Activated naive CD8-positive, alpha-beta T cell treated with anti-CD3 and anti-CD28 coated beads for 36 hours (primary cell): Measurements from ENCODE around the gene GAGE10. TPM values are rescaled to one million over a fixed set of nuclear protein-coding genes. Genes with fewer than 3 reads are reported as not detected.

Experiments used
- DNase-seq: peaks from one replicate; pipeline ENCODE4 v3.0.0; 2021
- H3K27ac Mint-ChIP-seq: one replicate; pipeline ENCODE4 v1.8.0; 2022; ENCODE audit warnings: mild to moderate bottlenecking, moderate library complexity, mixed read lengths
- H3K27me3 Mint-ChIP-seq: one replicate; pipeline ENCODE4 v1.8.0; 2022; ENCODE audit warnings: mild to moderate bottlenecking, mixed read lengths
- H3K36me3 Mint-ChIP-seq: one replicate; pipeline ENCODE4 v1.8.0; 2021; ENCODE audit warnings: mild to moderate bottlenecking, mixed read lengths
- H3K4me1 Mint-ChIP-seq: one replicate; pipeline ENCODE4 v1.8.0; 2021; ENCODE audit warnings: mixed read lengths
- H3K4me3 Mint-ChIP-seq: one replicate; pipeline ENCODE4 v1.8.0; 2022; ENCODE audit warnings: mild to moderate bottlenecking, moderate library complexity, mixed read lengths
- H3K9me3 Mint-ChIP-seq: one replicate; pipeline ENCODE4 v1.8.0; 2022; ENCODE audit warnings: mixed read lengths
- total RNA-seq, 2 experiments: library from RNA; stranded (reverse); gene quantifications; one replicate each; pipeline ENCODE4 v1.2.3, GENCODE V29; 2021

The GAGE10 gene
- total RNA-seq, 2 experiments from 2014 or later, result not detected

GRCh38 chrX:49269767-49270248, 33.6 kb upstream of the GAGE10 start, which contains the start of gene PPP1R3F:
Gene PPP1R3F (plus strand): TSS chrX:49269793. CDS start chrX:49269870, 77 bp downstream.
- Mint-ChIP-seq H3K4me1 (peaks cover 46% of the 10 kb centered on the region), H3K27ac (peak within 1 kb of the TSS; percentile 100), H3K9me3 (no peaks in the 10 kb centered on the region), H3K27me3 (peaks cover 4% of the 10 kb centered on the region), H3K4me3 (peak within 1 kb of the TSS; percentile 97), H3K36me3 (peaks cover 17% of the 10 kb centered on the region)
- no peak for DNase-seq

GRCh38 chrX:49270249-49270921, 33.1 kb upstream of the GAGE10 start:
- Mint-ChIP-seq H3K4me3 (peak overlapping the region; percentile 69), H3K27me3 (peaks cover 4% of the 10 kb centered on the region), H3K4me1 (peaks cover 47% of the 10 kb centered on the region), H3K9me3 (no peaks in the 10 kb centered on the region), H3K27ac (peak overlapping the region; percentile 88), H3K36me3 (peaks cover 22% of the 10 kb centered on the region)
- DNase-seq, result no peak

GRCh38 chrX:49271341-49271740, 32.1 kb upstream of the GAGE10 start:
- no peak for DNase-seq
- Mint-ChIP-seq H3K4me1 (peaks cover 51% of the 10 kb centered on the region), H3K36me3 (peaks cover 24% of the 10 kb centered on the region), H3K27me3 (peaks cover 4% of the 10 kb centered on the region), H3K27ac (peak overlapping the region; percentile 88), H3K4me3 (peak overlapping the region; percentile 69), H3K9me3 (no peaks in the 10 kb centered on the region)

- Mint-ChIP-seq H3K27me3 (peaks cover 4% of the 10 kb centered on the region), H3K27ac (peak overlapping the region; percentile 88), H3K9me3 (no peaks in the 10 kb centered on the region), H3K36me3 (peaks cover 26% of the 10 kb centered on the region), H3K4me3 (peak overlapping the region; percentile 67), H3K4me1 (peaks cover 58% of the 10 kb centered on the region)
- DNase-seq, result no peak
Observed at GRCh38 chrX:49272421-49272820, 31.0 kb upstream of the GAGE10 start.

- Mint-ChIP-seq H3K27ac (peak overlapping the region; percentile 88), H3K4me1 (peaks cover 60% of the 10 kb centered on the region), H3K36me3 (peaks cover 26% of the 10 kb centered on the region), H3K9me3 (no peaks in the 10 kb centered on the region), H3K27me3 (peaks cover 4% of the 10 kb centered on the region), H3K4me3 (peak overlapping the region; percentile 67)
- DNase-seq, result peak; percentile 53
Observed at GRCh38 chrX:49273181-49273727, 30.2 kb upstream of the GAGE10 start.

- H3K27ac Mint-ChIP-seq, result peak overlapping the region; percentile 87
- H3K4me1 Mint-ChIP-seq, result peaks cover 71% of the 10 kb centered on the region
Observed at GRCh38 chrX:49276207-49276606, 27.2 kb upstream of the GAGE10 start.

GRCh38 chrX:49276671-49277534, 26.5 kb upstream of the GAGE10 start:
- Mint-ChIP-seq H3K4me3 (no peak overlapping the region), H3K27ac (peak overlapping the region; percentile 87), H3K4me1 (peaks cover 69% of the 10 kb centered on the region), H3K27me3 (no peaks in the 10 kb centered on the region), H3K9me3 (no peaks in the 10 kb centered on the region), H3K36me3 (peaks cover 15% of the 10 kb centered on the region)
- DNase-seq, result peak; percentile 40

More at GRCh38 chrX:49276207-49276606, 27.2 kb upstream of the GAGE10 start:
- H3K4me3 Mint-ChIP-seq, result no peak overlapping the region
- H3K9me3 Mint-ChIP-seq, result no peaks in the 10 kb centered on the region
- H3K27me3 Mint-ChIP-seq, result no peaks in the 10 kb centered on the region
- peaks cover 20% of the 10 kb centered on the region for H3K36me3 Mint-ChIP-seq
- DNase-seq, result no peak

- Mint-ChIP-seq H3K36me3 (peaks cover 15% of the 10 kb centered on the region), H3K4me1 (peaks cover 74% of the 10 kb centered on the region), H3K27ac (peak overlapping the region; percentile 87), H3K9me3 (no peaks in the 10 kb centered on the region), H3K4me3 (peak overlapping the region; percentile 9), H3K27me3 (no peaks in the 10 kb centered on the region)
- DNase-seq, result no peak
Observed at GRCh38 chrX:49277535-49277830, 26.0 kb upstream of the GAGE10 start.

GRCh38 chrX:49278081-49278480, 25.4 kb upstream of the GAGE10 start:
- peaks cover 15% of the 10 kb centered on the region for H3K36me3 Mint-ChIP-seq
- no peaks in the 10 kb centered on the region for H3K9me3 Mint-ChIP-seq
- H3K27ac Mint-ChIP-seq, result peak overlapping the region; percentile 87
- H3K27me3 Mint-ChIP-seq, result no peaks in the 10 kb centered on the region
- no peak for DNase-seq
- peaks cover 72% of the 10 kb centered on the region for H3K4me1 Mint-ChIP-seq
- H3K4me3 Mint-ChIP-seq, result peak overlapping the region; percentile 9

GRCh38 chrX:49282647-49283011, 20.8 kb upstream of the GAGE10 start:
- Mint-ChIP-seq H3K27ac (no peak overlapping the region), H3K36me3 (no peaks in the 10 kb centered on the region), H3K27me3 (no peaks in the 10 kb centered on the region)

GRCh38 chrX:49284212-49284611, 19.2 kb upstream of the GAGE10 start:
- H3K27me3 Mint-ChIP-seq, result no peaks in the 10 kb centered on the region
- no peaks in the 10 kb centered on the region for H3K36me3 Mint-ChIP-seq
- no peaks in the 10 kb centered on the region for H3K9me3 Mint-ChIP-seq
- no peak overlapping the region for H3K27ac Mint-ChIP-seq
- no peak for DNase-seq
- peaks cover 39% of the 10 kb centered on the region for H3K4me1 Mint-ChIP-seq
- no peak overlapping the region for H3K4me3 Mint-ChIP-seq

More at GRCh38 chrX:49282647-49283011, 20.8 kb upstream of the GAGE10 start:
- no peak overlapping the region for H3K4me3 Mint-ChIP-seq
- H3K4me1 Mint-ChIP-seq, result peaks cover 39% of the 10 kb centered on the region
- no peaks in the 10 kb centered on the region for H3K9me3 Mint-ChIP-seq
- no peak for DNase-seq

GRCh38 chrX:49286136-49286535, 17.3 kb upstream of the GAGE10 start:
- no peaks in the 10 kb centered on the region for H3K36me3 Mint-ChIP-seq
- H3K27me3 Mint-ChIP-seq, result no peaks in the 10 kb centered on the region
- H3K4me3 Mint-ChIP-seq, result no peak overlapping the region
- H3K9me3 Mint-ChIP-seq, result no peaks in the 10 kb centered on the region
- no peak overlapping the region for H3K27ac Mint-ChIP-seq
- DNase-seq, result no peak
- H3K4me1 Mint-ChIP-seq, result peaks cover 27% of the 10 kb centered on the region

GRCh38 chrX:49286581-49286980, 16.9 kb upstream of the GAGE10 start:
- H3K27ac Mint-ChIP-seq, result no peak overlapping the region
- DNase-seq, result no peak
- peaks cover 27% of the 10 kb centered on the region for H3K4me1 Mint-ChIP-seq
- no peaks in the 10 kb centered on the region for H3K9me3 Mint-ChIP-seq
- no peaks in the 10 kb centered on the region for H3K36me3 Mint-ChIP-seq
- H3K4me3 Mint-ChIP-seq, result no peak overlapping the region
- no peaks in the 10 kb centered on the region for H3K27me3 Mint-ChIP-seq

- H3K27me3 Mint-ChIP-seq, result no peaks in the 10 kb centered on the region
- no peak for DNase-seq
- no peak overlapping the region for H3K4me3 Mint-ChIP-seq
- no peaks in the 10 kb centered on the region for H3K36me3 Mint-ChIP-seq
- H3K27ac Mint-ChIP-seq, result no peak overlapping the region
- H3K4me1 Mint-ChIP-seq, result peaks cover 27% of the 10 kb centered on the region
- H3K9me3 Mint-ChIP-seq, result no peaks in the 10 kb centered on the region
Observed at GRCh38 chrX:49287665-49288064, 15.8 kb upstream of the GAGE10 start.

- Mint-ChIP-seq H3K36me3 (no peaks in the 10 kb centered on the region), H3K4me3 (no peak overlapping the region), H3K27me3 (no peaks in the 10 kb centered on the region), H3K27ac (no peak overlapping the region), H3K4me1 (peaks cover 22% of the 10 kb centered on the region), H3K9me3 (no peaks in the 10 kb centered on the region)
- no peak for DNase-seq
Observed at GRCh38 chrX:49290215-49290614, 13.2 kb upstream of the GAGE10 start.
